Panc1 (cell line): ENCODE results near the gene KRT38. TPM values are rescaled to one million over a fixed set of nuclear protein-coding genes. Genes with fewer than 3 reads are reported as not detected.

Experiments used
- ATAC-seq: fragments of 200-7000 bp; cut with Tn5 transposase; 2 replicates; pipeline ENCODE4 v1.9.1; 2020; ENCODE audit warnings: mild to moderate bottlenecking, moderate library complexity
- BruUV-seq: library from RNA; stranded (reverse); fragments of 400-500 nt; replicated peaks from 2 replicates; lab custom pipeline; 2021; lab: Mats Ljungman, UMichigan
- CTCF ChIA-PET: fragments of 300-600 bp; sonication (Branson Sonifier 250); formaldehyde crosslinking; loops from one replicate; lab custom pipeline; 2022; ENCODE audit warnings: antibody characterized with exemption; lab: Charles Lee
- POLR2A ChIA-PET: fragments of 300-600 bp; sonication (Branson Sonifier 250); formaldehyde crosslinking; loops from one replicate; lab custom pipeline; 2022; ENCODE audit warnings: antibody characterized with exemption; lab: Charles Lee
- DNase-seq: peaks from one replicate; pipeline ENCODE4 v3.0.0-alpha.2; 2010; ENCODE audit warnings: low read depth, low spot score
- H3K27ac ChIP-seq: 2 replicates; pipeline ENCODE4 v1.5.1; 2011; ENCODE audit warnings: mild to moderate bottlenecking, low read length, inconsistent platforms
- H3K27me3 ChIP-seq: fragments of 200-500 bp; sonication (Bioruptor generic); 2 replicates; pipeline ENCODE4 v1.6.0; 2014; ENCODE audit warnings: low read length, inconsistent platforms; ENCODE audit not compliant: control insufficient read depth, insufficient read depth
- H3K36me3 ChIP-seq: fragments of 200-500 bp; sonication (Bioruptor generic); 2 replicates; pipeline ENCODE4 v1.5.1; 2014; ENCODE audit warnings: inconsistent platforms, mild to moderate bottlenecking, low read length, moderate library complexity; ENCODE audit not compliant: control insufficient read depth, insufficient read depth
- H3K4me1 ChIP-seq: 2 replicates; pipeline ENCODE4 v1.5.1; 2011; ENCODE audit warnings: inconsistent platforms, mild to moderate bottlenecking, low read length, moderate library complexity; ENCODE audit not compliant: control insufficient read depth, insufficient read depth
- H3K4me3 ChIP-seq, 2 experiments: 2 replicates each; pipeline ENCODE4 v1.5.1; 2011 to 2012; ENCODE audit warnings: low read depth in 2 of 2, low read length in 2 of 2, mild to moderate bottlenecking in 2 of 2, inconsistent platforms in 1 of 2, moderate library complexity in 1 of 2
- H3K9me3 ChIP-seq: fragments of 200-500 bp; sonication (Bioruptor generic); 2 replicates; pipeline ENCODE4 v1.5.1; 2014; ENCODE audit warnings: low read depth, mild to moderate bottlenecking, inconsistent platforms, low read length, moderate library complexity; ENCODE audit not compliant: control insufficient read depth, insufficient read depth
- CTCF ChIP-seq: fragments of 450-650 bp; IDR thresholded peaks from 2 replicates; pipeline ENCODE4 v1.5.1; 2017; ENCODE audit warnings: mild to moderate bottlenecking
- POLR2AphosphoS5 ChIP-seq: IDR thresholded peaks from 2 replicates; pipeline ENCODE4 v1.6.1; 2012; ENCODE audit warnings: mild to moderate bottlenecking, low read depth, low read length, moderate library complexity
- SIN3A ChIP-seq: IDR thresholded peaks from 2 replicates; pipeline ENCODE4 v1.6.1; 2012; ENCODE audit warnings: low read depth, mild to moderate bottlenecking, low read length, moderate library complexity, borderline replicate concordance; ENCODE audit not compliant: insufficient read depth
- TCF7L2 ChIP-seq: IDR thresholded peaks from 2 replicates; pipeline ENCODE4 v1.6.1; 2011; ENCODE audit warnings: mild to moderate bottlenecking, low read depth, low read length, inconsistent platforms
- in situ Hi-C: cut with HindIII; loops from 2 replicates; pipeline ENCODE4 v1.10.0; 2016; ENCODE audit warnings: low sequenced_read_pairs, low pct_unique_long_range_greater_than_20kb
- intact Hi-C: fragments of 100-400 bp; cut with micrococcal nuclease; formaldehyde crosslinking; loops from one replicate; pipeline ENCODE4 v1.10.0; 2022; ENCODE audit not compliant: unreplicated experiment
- total RNA-seq: library from RNA; stranded (reverse); gene quantifications from one replicate; pipeline ENCODE4 v1.2.1, GENCODE V29; 2021; ENCODE audit not compliant: unreplicated experiment
- TF ChIP-seq, protein P1 (sequence below), 2 experiments: IDR thresholded peaks; 2 replicates each; pipeline ENCODE4 v1.6.1; 2011 to 2012; ENCODE audit warnings: low read depth in 2 of 2, control low read depth in 1 of 2, low read length in 1 of 2, mild to moderate bottlenecking in 1 of 2, moderate library complexity in 1 of 2; ENCODE audit not compliant: insufficient read depth in 1 of 2

The KRT38 gene
- total RNA-seq, 1 experiment from 2014 or later = not detected

DNA sequence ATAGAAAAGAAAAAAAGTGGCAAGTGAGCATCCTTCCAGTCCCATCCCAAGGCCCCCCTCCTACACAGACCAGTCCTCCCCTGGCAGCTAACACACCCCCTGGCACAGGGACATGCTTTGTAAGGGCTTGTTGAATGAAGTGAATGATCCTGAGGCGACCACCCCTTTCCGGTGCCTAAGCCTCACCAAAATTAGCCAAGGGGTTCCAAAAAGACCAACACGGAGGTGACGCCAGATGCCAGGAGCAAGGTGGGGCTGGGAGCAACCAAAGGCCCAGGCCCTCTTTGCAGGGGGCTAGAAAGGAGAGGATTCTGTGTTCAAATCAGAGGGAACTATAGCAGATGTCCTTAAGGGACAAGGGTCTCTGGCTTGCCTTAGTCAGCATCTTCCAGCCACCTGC lies 34.6 kb upstream of the KRT38 start:
- ChIA-PET POLR2A (no interaction called here), CTCF (interaction anchor here (0.8 kb wide), 1 partner anchor 73 kb away, joined by 3 read pairs; no protein-coding TSS in a partner anchor)
- intact Hi-C loops (no loop called here), in situ Hi-C loops (no loop called here)
- Histone ChIP-seq H3K4me3 (no peak overlapping the region), H3K9me3 (no peaks in the 10 kb centered on the region; the same call in 1 of the 2 replicates), H3K27me3 (no peaks in the 10 kb centered on the region), H3K4me1 (no peaks in the 10 kb centered on the region), H3K27ac (no peak overlapping the region), H3K36me3 (no peaks in the 10 kb centered on the region)
- no peak for TF ChIP-seq POLR2AphosphoS5
- TF ChIP-seq, protein P1, sequence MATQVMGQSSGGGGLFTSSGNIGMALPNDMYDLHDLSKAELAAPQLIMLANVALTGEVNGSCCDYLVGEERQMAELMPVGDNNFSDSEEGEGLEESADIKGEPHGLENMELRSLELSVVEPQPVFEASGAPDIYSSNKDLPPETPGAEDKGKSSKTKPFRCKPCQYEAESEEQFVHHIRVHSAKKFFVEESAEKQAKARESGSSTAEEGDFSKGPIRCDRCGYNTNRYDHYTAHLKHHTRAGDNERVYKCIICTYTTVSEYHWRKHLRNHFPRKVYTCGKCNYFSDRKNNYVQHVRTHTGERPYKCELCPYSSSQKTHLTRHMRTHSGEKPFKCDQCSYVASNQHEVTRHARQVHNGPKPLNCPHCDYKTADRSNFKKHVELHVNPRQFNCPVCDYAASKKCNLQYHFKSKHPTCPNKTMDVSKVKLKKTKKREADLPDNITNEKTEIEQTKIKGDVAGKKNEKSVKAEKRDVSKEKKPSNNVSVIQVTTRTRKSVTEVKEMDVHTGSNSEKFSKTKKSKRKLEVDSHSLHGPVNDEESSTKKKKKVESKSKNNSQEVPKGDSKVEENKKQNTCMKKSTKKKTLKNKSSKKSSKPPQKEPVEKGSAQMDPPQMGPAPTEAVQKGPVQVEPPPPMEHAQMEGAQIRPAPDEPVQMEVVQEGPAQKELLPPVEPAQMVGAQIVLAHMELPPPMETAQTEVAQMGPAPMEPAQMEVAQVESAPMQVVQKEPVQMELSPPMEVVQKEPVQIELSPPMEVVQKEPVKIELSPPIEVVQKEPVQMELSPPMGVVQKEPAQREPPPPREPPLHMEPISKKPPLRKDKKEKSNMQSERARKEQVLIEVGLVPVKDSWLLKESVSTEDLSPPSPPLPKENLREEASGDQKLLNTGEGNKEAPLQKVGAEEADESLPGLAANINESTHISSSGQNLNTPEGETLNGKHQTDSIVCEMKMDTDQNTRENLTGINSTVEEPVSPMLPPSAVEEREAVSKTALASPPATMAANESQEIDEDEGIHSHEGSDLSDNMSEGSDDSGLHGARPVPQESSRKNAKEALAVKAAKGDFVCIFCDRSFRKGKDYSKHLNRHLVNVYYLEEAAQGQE (IDR thresholded peaks at IDR 0.05; ENCODE audit: insufficient read depth in 1 of 2, low read depth in 2 of 2, low read length in 1 of 2) = no peak
- no peak for TF ChIP-seq TCF7L2
- TF ChIP-seq SIN3A = no peak
- no peak for TF ChIP-seq CTCF
- BruUV-seq = no TSS peak
- no peak for DNase-seq
- ATAC-seq = no peak

DNA sequence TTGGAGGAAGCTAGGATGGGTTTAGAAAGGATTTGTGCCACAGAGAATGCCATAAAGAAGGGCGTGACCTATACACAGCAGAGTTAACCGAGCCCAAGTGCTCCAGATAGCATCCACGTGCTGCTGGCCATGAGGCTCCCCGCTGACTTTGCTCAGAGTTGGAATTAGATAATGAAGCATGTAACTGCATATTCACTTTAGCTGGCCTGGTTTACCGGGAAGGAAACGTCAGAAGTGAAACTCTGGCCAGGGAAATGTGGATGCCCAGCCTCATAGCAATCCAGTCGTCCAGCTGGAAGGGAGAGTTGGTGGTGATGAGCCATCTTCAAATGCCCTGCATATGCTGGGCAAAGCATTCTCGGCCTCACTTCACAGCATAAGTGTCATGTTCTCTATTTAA lies 34.1 kb upstream of the KRT38 start:
- no peak for TF ChIP-seq CTCF
- TF ChIP-seq, protein P1 (IDR thresholded peaks at IDR 0.05; ENCODE audit: insufficient read depth in 1 of 2, low read depth in 2 of 2, low read length in 1 of 2) = no peak
- no peak for TF ChIP-seq POLR2AphosphoS5
- TF ChIP-seq SIN3A = no peak
- TF ChIP-seq TCF7L2 = no peak
- in situ Hi-C loops = no loop called here
- no peak for DNase-seq
- intact Hi-C loops = no loop called here
- POLR2A ChIA-PET = no interaction called here
- CTCF ChIA-PET = interaction anchor here (0.8 kb wide), 1 partner anchor 74 kb away, joined by 3 read pairs; no protein-coding TSS in a partner anchor
- H3K27me3 ChIP-seq = no peaks in the 10 kb centered on the region
- no peaks in the 10 kb centered on the region for H3K4me1 ChIP-seq
- no peak overlapping the region for H3K4me3 ChIP-seq
- no TSS peak for BruUV-seq
- H3K36me3 ChIP-seq = no peaks in the 10 kb centered on the region
- H3K9me3 ChIP-seq = no peaks in the 10 kb centered on the region; the same call in 1 of the 2 replicates
- no peak for ATAC-seq
- no peak overlapping the region for H3K27ac ChIP-seq
